Stimulated activated CD4-positive, alpha-beta T cell treated with anti-CD3 and anti-CD28 coated beads, TNF-alpha, amount 100 ng/mL, for 24 hours (primary cell): ENCODE results near the gene CDC6.
A peak's percentile ranks its signal among the peaks of the same experiment; 100 is the strongest.

Experiments used
- DNase-seq, 3 experiments: peaks; one replicate each; pipeline ENCODE4 v3.0.0-alpha.2; 2020; ENCODE audit warnings: low read depth in 3 of 3

CDC6 gene

GRCh38 chr17:40340880-40341807 is 53.5 kb downstream of the CDC6 start:
- peak; percentile 68 to 82 (median 70) for DNase-seq

GRCh38 chr17:40341808-40342503 is 54.3 kb downstream of the CDC6 start:
- DNase-seq: no peak

- no peak for DNase-seq
Measured at GRCh38 chr17:40342504-40343218, 55.0 kb downstream of the CDC6 start.

- DNase-seq: no peak
Measured at GRCh38 chr17:40343219-40344119, 55.8 kb downstream of the CDC6 start.

- no peak for DNase-seq
Measured at GRCh38 chr17:40344421-40345160, 56.9 kb downstream of the CDC6 start.

- no peak for DNase-seq
Measured at GRCh38 chr17:40345161-40345993, 57.7 kb downstream of the CDC6 start.

- no peak for DNase-seq
Measured at GRCh38 chr17:40345994-40346764, 58.5 kb downstream of the CDC6 start.

- no peak for DNase-seq
Measured at GRCh38 chr17:40346765-40347158, 59.1 kb downstream of the CDC6 start.

GRCh38 chr17:40347319-40348135 is 59.8 kb downstream of the CDC6 start:
- DNase-seq: no peak

GRCh38 chr17:40348136-40348504 is 60.4 kb downstream of the CDC6 start:
- no peak for DNase-seq

GRCh38 chr17:40348562-40349476 is 61.1 kb downstream of the CDC6 start:
- no peak for DNase-seq

GRCh38 chr17:40349477-40349894 is 61.8 kb downstream of the CDC6 start:
- no peak for DNase-seq

- no peak for DNase-seq
Measured at GRCh38 chr17:40349895-40350688, 62.4 kb downstream of the CDC6 start.

GRCh38 chr17:40350689-40351358 is 63.1 kb downstream of the CDC6 start:
- no peak for DNase-seq
